ENCODE data around the gene CLIC1. TPM values are rescaled to one million over a fixed set of nuclear protein-coding genes. Genes with fewer than 3 reads are reported as not detected.

Gene CLIC1
- 585 and 1,126 TPM in 2 replicates for total RNA-seq

GRCh38 chr6:31736021-31736767 lies at the start of gene CLIC1:
Gene CLIC1, minus strand, starts transcription at chr6:31736530. Its CDS starts 230 bp downstream, at chr6:31736300.

GRCh38 chr6:31776989-31777666 lies 40.8 kb upstream of the CLIC1 start, which contains the start of gene VWA7:
Gene VWA7, minus strand, starts transcription at chr6:31777328. Its CDS starts 549 bp downstream, at chr6:31776779.

GRCh38 chr6:31762356-31762755 lies 26.0 kb upstream of the CLIC1 start, which contains the start of gene SAPCD1:
Gene SAPCD1, plus strand, starts transcription at chr6:31762656. Its CDS starts 399 bp downstream, at chr6:31763055.

GRCh38 chr6:31739639-31740396 lies 3.5 kb upstream of the CLIC1 start, which contains the start of gene MSH5:
Gene MSH5, plus strand, starts transcription at chr6:31740005. Its CDS starts 462 bp downstream, at chr6:31740467.

GRCh38 chr6:31728767-31729514 lies 7.4 kb downstream of the CLIC1 start, which contains the start of gene DDAH2:
Gene DDAH2, minus strand, starts transcription at chr6:31729299. Its CDS starts 138 bp downstream, at chr6:31729161.

GRCh38 chr6:31723245-31723979 lies 12.9 kb downstream of the CLIC1 start, which contains the start of gene MPIG6B:
Gene MPIG6B, plus strand, starts transcription at chr6:31723373. Its CDS starts 11 bp downstream, at chr6:31723384.

GRCh38 chr6:31721351-31722020 lies 14.8 kb downstream of the CLIC1 start, which contains the start of gene LY6G6C:
Gene LY6G6C, minus strand, starts transcription at chr6:31721746. Its CDS starts 67 bp downstream, at chr6:31721679.

GRCh38 chr6:31715022-31715958 lies 21.0 kb downstream of the CLIC1 start, which contains the start of gene LY6G6D:
Gene LY6G6D, plus strand, starts transcription at chr6:31715348. Its CDS starts 8 bp downstream, at chr6:31715356.

GRCh38 chr6:31706599-31706998 lies 29.7 kb downstream of the CLIC1 start, which contains the start of gene LY6G6F:
Gene LY6G6F, plus strand, starts transcription at chr6:31706866. Its CDS starts 41 bp downstream, at chr6:31706907.

GRCh38 chr6:31702819-31703716 lies 33.3 kb downstream of the CLIC1 start, which contains the start of gene ABHD16A:
Gene ABHD16A, minus strand, starts transcription at chr6:31703324. Its CDS starts 43 bp downstream, at chr6:31703281.

Small RNAs within 50 kb of the gene (small RNA-seq; reads per million reads assigned to genes)
- gene LY6G6D (ENCODE audit: low replicate concordance) (not detected), gene MIR4646 (ENCODE audit: low replicate concordance) (not detected), gene MSH5-SAPCD1 (ENCODE audit: low replicate concordance) (not detected), gene RF00019 (ENCODE audit: low replicate concordance) (not detected), gene RNU6-850P (ENCODE audit: low replicate concordance) (not detected), gene SAPCD1 (ENCODE audit: low replicate concordance) (not detected)

Other genes with a start within 250 kb of the CLIC1 start
- 22.5 and 49.2 TPM in 2 replicates for gene MICB, start 238.4 kb downstream of the CLIC1 start, total RNA-seq
- gene MCCD1, start 207.6 kb downstream of the CLIC1 start, total RNA-seq: not detected in 2 replicates
- 317 and 546 TPM in 2 replicates for gene DDX39B, start 194.5 kb downstream of the CLIC1 start, total RNA-seq
- 0.43 and 1.5 TPM in 2 replicates for gene ATP6V1G2, start 189.9 kb downstream of the CLIC1 start, total RNA-seq
- 19.9 and 35.5 TPM in 2 replicates for gene NFKBIL1, start 188.9 kb downstream of the CLIC1 start, total RNA-seq
- gene LTA, start 164.2 kb downstream of the CLIC1 start, total RNA-seq: not detected in 2 replicates
- under 0.01 and 0.29 TPM in 2 replicates for gene TNF, start 161.0 kb downstream of the CLIC1 start, total RNA-seq
- not detected in 2 replicates for gene LTB, start 154.1 kb downstream of the CLIC1 start, total RNA-seq
- gene LST1, start 150.3 kb downstream of the CLIC1 start, total RNA-seq: not detected in 2 replicates
- not detected in 2 replicates for gene NCR3, start 143.5 kb downstream of the CLIC1 start, total RNA-seq
- gene AIF1, start 121.3 kb downstream of the CLIC1 start, total RNA-seq: not detected in 2 replicates
- gene PRRC2A, start 115.8 kb downstream of the CLIC1 start, total RNA-seq: 55.1 and 105 TPM in 2 replicates
- gene BAG6, start 83.9 kb downstream of the CLIC1 start, total RNA-seq: 185 and 217 TPM in 2 replicates
- gene APOM, start 80.6 kb downstream of the CLIC1 start, total RNA-seq: 0.72 and 3.3 TPM in 2 replicates
- gene C6orf47, start 75.8 kb downstream of the CLIC1 start, total RNA-seq: 17.1 and 25.5 TPM in 2 replicates
- 20.0 and 22.8 TPM in 2 replicates for gene GPANK1, start 71.5 kb downstream of the CLIC1 start, total RNA-seq
- 198 and 356 TPM in 2 replicates for gene CSNK2B, start 70.5 kb downstream of the CLIC1 start, total RNA-seq
- 5.2 and 8.3 TPM in 2 replicates for gene LY6G5B, start 66.6 kb downstream of the CLIC1 start, total RNA-seq
- 0.66 and 2.7 TPM in 2 replicates for gene LY6G5C, start 55.5 kb downstream of the CLIC1 start, total RNA-seq
- 48.6 and 51.0 TPM in 2 replicates for gene ABHD16A, start 33.2 kb downstream of the CLIC1 start, total RNA-seq
- gene LY6G6F, start 29.7 kb downstream of the CLIC1 start, total RNA-seq: not detected in 2 replicates
- gene LY6G6D, start 21.2 kb downstream of the CLIC1 start, total RNA-seq: not detected in 2 replicates
- gene LY6G6C, start 14.8 kb downstream of the CLIC1 start, total RNA-seq: not detected in 2 replicates
- gene MPIG6B, start 13.2 kb downstream of the CLIC1 start, total RNA-seq: not detected in 2 replicates
- gene DDAH2, start 7.2 kb downstream of the CLIC1 start, total RNA-seq: 36.5 and 45.7 TPM in 2 replicates
- gene MSH5, start 3.5 kb upstream of the CLIC1 start, total RNA-seq: 7.0 and 26.8 TPM in 2 replicates
- 0.44 and 1.1 TPM in 2 replicates for gene SAPCD1, start 26.1 kb upstream of the CLIC1 start, total RNA-seq
- gene VWA7, start 40.8 kb upstream of the CLIC1 start, total RNA-seq: 0.14 and 0.44 TPM in 2 replicates
- 51.6 and 105 TPM in 2 replicates for gene VARS1, start 59.2 kb upstream of the CLIC1 start, total RNA-seq
- 19.9 and 54.0 TPM in 2 replicates for gene LSM2, start 70.4 kb upstream of the CLIC1 start, total RNA-seq
- gene HSPA1L, start 78.8 kb upstream of the CLIC1 start, total RNA-seq: 0.72 and 0.88 TPM in 2 replicates
- 81.4 and 101 TPM in 2 replicates for gene HSPA1A, start 79.0 kb upstream of the CLIC1 start, total RNA-seq
- 78.3 and 86.0 TPM in 2 replicates for gene HSPA1B, start 91.2 kb upstream of the CLIC1 start, total RNA-seq
- gene NEU1, start 126.3 kb upstream of the CLIC1 start, total RNA-seq: 84.3 and 201 TPM in 2 replicates
- under 0.01 TPM in 1 of 2 replicates, not detected in the other for gene SLC44A4, start 142.5 kb upstream of the CLIC1 start, total RNA-seq
- 35.0 and 51.1 TPM in 2 replicates for gene EHMT2, start 161.2 kb upstream of the CLIC1 start, total RNA-seq
- 1.4 and 2.8 TPM in 2 replicates for gene ZBTB12, start 165.6 kb upstream of the CLIC1 start, total RNA-seq
- gene C2, start 191.2 kb upstream of the CLIC1 start, total RNA-seq: 0.29 and 14.2 TPM in 2 replicates
- gene CFB, start 209.6 kb upstream of the CLIC1 start, total RNA-seq: 2.3 and 62.8 TPM in 2 replicates
- 125 and 137 TPM in 2 replicates for gene NELFE, start 222.4 kb upstream of the CLIC1 start, total RNA-seq
- gene SKIC2, start 222.6 kb upstream of the CLIC1 start, total RNA-seq: 51.0 and 70.0 TPM in 2 replicates
- gene DXO, start 235.6 kb upstream of the CLIC1 start, total RNA-seq: 17.3 and 31.7 TPM in 2 replicates
- gene C4A, start 245.5 kb upstream of the CLIC1 start, total RNA-seq: 1.7 and 10.3 TPM in 2 replicates